Measurements from ENCODE around the gene BRIX1. TPM values are rescaled to one million over a fixed set of nuclear protein-coding genes. Genes with fewer than 3 reads are reported as not detected.

Gene BRIX1
- 10 to 100 TPM in 2 of 4 donors, 1 to 10 TPM in 2; 4.3 to 23.1 (median 12.3) TPM for total RNA-seq

- TF ChIP-seq POLR2A (IDR thresholded peaks at IDR 0.05) (peak; percentile 59 to 66), CTCF (IDR thresholded peaks at IDR 0.05) (peak in 3 of 6 experiments; percentile 11 to 48 (median 29))
- peaks cover 0 to 27% (median 13%) of the 10 kb centered on the region in 4 donors for H3K4me1 ChIP-seq
- DNase-seq, result peak; percentile 94 to 98 (median 97)
- no peaks in the 10 kb centered on the region for H3K27me3 ChIP-seq
- H3K36me3 ChIP-seq, result peaks cover 0 to 20% (median 0%) of the 10 kb centered on the region in 3 donors
- peak within 1 kb of the TSS; percentile 78 to 90 (median 88) for H3K27ac ChIP-seq
- no peaks in the 10 kb centered on the region for H3K9me3 ChIP-seq
- peak within 1 kb of the TSS; percentile 77 to 96 (median 86) for H3K4me3 ChIP-seq
Measured at GRCh38 chr5:34915139-34915855, at the start of gene BRIX1, which contains the start of gene RAD1. TSS of gene BRIX1 (plus strand) at chr5:34915711. CDS start at chr5:34915739, 28 bp downstream. TSS of gene RAD1 (minus strand) at chr5:34915504. CDS start at chr5:34914892, 612 bp downstream.

- no peak for DNase-seq
- Histone ChIP-seq H3K4me1 (no peaks in the 10 kb centered on the region), H3K4me3 (no peak overlapping the region), H3K27ac (no peak overlapping the region), H3K27me3 (no peaks in the 10 kb centered on the region), H3K9me3 (no peaks in the 10 kb centered on the region), H3K36me3 (no peaks in the 10 kb centered on the region)
- TF ChIP-seq POLR2A (IDR thresholded peaks at IDR 0.05) (no peak), CTCF (IDR thresholded peaks at IDR 0.05) (no peak)
Measured at GRCh38 chr5:34866989-34867471, 48.5 kb upstream of the BRIX1 start.

GRCh38 chr5:34867660-34868059, 47.9 kb upstream of the BRIX1 start:
- Histone ChIP-seq H3K27ac (no peak overlapping the region), H3K9me3 (no peaks in the 10 kb centered on the region), H3K36me3 (no peaks in the 10 kb centered on the region), H3K27me3 (no peaks in the 10 kb centered on the region), H3K4me1 (no peaks in the 10 kb centered on the region), H3K4me3 (no peak overlapping the region)
- TF ChIP-seq POLR2A (IDR thresholded peaks at IDR 0.05) (no peak), CTCF (IDR thresholded peaks at IDR 0.05) (no peak)
- DNase-seq, result no peak

GRCh38 chr5:34868791-34869190, 46.7 kb upstream of the BRIX1 start:
- DNase-seq, result no peak
- no peaks in the 10 kb centered on the region for H3K27me3 ChIP-seq
- no peaks in the 10 kb centered on the region for H3K9me3 ChIP-seq
- H3K36me3 ChIP-seq, result no peaks in the 10 kb centered on the region
- no peaks in the 10 kb centered on the region for H3K4me1 ChIP-seq
- H3K4me3 ChIP-seq, result no peak overlapping the region
- no peak overlapping the region for H3K27ac ChIP-seq
- TF ChIP-seq CTCF (IDR thresholded peaks at IDR 0.05), result no peak
- no peak for TF ChIP-seq POLR2A (IDR thresholded peaks at IDR 0.05)

- TF ChIP-seq POLR2A (IDR thresholded peaks at IDR 0.05) (no peak), CTCF (IDR thresholded peaks at IDR 0.05) (no peak)
- Histone ChIP-seq H3K27ac (no peak overlapping the region), H3K4me1 (no peaks in the 10 kb centered on the region), H3K27me3 (no peaks in the 10 kb centered on the region), H3K36me3 (no peaks in the 10 kb centered on the region), H3K4me3 (no peak overlapping the region), H3K9me3 (no peaks in the 10 kb centered on the region)
- no peak for DNase-seq
Measured at GRCh38 chr5:34869256-34869655, 46.3 kb upstream of the BRIX1 start.

All from Peyer's patch (tissue), 4 donors.